HG02970 (cell line): ENCODE measurements around the gene GOPC.

Experiments
- ATAC-seq: cut with Tn5 transposase; IDR thresholded peaks from one replicate; pipeline ENCODE4 v1.9.1; 2021; ENCODE audit warnings: mild to moderate bottlenecking, moderate library complexity, moderate number of reproducible peaks; ENCODE audit not compliant: unreplicated experiment, low FRiP score

Gene GOPC

DNA sequence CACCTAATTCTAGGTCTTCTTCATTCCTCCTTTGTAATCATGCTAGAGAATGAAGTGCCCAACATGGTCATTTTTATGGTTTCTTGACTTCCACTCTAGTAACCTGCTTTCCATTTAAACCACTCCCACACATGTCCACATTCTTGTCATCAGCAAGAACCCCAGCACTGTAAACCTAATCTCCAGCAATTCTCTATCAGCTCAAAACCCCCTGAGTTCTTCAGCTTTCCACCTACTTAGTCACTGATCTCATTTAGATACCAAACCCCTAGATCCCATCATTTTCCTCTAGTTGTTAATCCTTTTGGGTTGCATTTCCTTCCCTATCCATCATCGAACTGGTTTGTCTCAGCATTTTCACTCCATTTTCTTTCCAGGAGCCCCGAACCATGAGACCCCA lies 49.7 kb downstream of the GOPC start:
- no peak for ATAC-seq

DNA sequence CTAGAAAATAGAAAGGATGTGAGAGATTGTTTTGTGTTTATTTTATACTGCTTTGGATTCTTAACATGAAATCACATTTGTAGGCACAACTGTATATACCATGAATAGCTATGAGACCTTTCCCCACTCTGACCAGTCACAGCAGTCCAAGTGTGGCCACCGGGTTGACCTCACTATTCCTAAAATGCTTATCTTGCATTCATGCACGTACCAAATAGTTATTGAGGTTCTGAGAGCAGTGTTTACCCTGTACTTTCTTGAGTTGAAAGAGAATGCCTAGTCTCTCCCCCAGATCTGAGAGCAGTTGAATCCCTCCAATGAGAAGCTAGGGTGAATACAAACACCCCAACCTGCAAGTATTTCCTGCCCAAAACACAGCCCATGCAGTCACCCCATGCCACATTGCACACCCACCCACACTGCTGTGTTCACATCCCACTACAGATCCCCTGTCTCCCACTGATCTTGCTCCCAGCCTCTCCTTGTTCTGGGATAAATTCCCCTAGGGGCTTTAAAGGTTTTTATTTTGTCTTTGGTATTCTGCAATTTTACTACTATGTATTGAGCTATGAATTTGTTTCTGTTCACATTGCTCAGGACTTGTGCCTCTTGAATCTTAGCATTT lies 51.6 kb downstream of the GOPC start:
- no peak for ATAC-seq

DNA sequence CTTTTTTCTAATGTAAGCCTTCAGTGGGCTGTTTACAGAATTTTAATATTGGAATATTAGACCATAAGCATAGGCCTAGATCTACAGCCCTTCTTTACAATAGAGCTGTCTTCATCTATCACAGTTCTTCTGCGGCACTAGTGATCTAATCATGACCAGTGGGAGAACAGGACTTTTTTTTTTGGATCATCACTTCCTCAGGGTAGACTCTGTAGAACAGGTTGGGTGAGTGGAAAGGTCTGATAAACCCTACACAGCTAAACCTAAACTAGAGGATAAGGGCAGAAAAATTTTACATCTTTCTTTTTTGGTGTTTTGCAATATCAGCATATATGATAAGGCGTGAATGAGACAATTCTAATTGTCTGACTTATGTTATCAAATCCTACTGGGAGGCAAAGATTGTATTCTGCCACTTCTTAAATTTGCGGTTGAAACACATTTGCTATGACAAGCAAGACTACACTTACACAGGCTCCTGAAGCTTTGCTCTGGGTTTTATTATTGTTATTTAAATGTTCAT lies 52.2 kb downstream of the GOPC start:
- no peak for ATAC-seq

DNA sequence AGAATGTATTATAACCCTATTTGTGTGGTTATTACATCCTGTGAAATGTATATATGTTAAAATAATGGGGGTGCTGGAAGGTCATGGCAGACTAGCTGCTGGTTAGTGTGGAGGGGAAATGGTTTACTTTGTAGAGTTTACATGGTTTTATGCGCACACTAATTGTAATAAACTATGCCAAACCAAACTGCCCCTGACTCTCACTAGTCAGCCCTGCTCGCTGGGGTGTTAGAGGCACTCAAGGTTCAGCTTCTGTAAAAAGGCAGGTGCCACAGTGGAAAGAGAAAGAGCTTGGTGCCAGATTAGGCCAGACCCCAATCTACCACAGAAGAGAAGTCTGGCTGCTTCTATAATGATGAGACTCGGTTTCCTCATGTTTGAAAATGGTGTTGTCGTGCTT lies 52.7 kb downstream of the GOPC start:
- ATAC-seq = no peak

DNA sequence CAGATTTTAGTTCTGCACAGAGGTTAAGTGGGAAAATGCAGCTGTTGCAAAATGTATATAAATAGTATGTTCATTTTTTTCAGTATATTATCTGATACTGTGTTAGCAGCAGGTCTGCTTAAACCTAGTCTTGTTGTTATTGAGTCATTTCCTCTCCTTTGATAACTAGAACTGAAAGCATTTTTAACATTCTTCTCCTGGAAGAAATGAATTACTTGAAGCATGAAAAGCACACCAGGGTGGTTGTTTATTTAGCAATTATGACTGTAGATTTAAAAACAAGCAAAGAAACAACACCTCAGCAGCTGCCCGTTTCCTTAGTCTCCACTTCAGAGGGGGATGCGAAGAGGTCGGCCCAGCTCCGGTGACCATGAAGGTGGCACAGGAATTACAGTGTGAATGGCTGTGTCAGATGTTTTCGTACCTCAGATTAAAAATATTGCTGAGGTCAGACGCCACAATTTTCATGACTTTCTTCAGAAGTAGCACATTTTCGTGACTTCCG lies 53.5 kb downstream of the GOPC start:
- no peak for ATAC-seq

DNA sequence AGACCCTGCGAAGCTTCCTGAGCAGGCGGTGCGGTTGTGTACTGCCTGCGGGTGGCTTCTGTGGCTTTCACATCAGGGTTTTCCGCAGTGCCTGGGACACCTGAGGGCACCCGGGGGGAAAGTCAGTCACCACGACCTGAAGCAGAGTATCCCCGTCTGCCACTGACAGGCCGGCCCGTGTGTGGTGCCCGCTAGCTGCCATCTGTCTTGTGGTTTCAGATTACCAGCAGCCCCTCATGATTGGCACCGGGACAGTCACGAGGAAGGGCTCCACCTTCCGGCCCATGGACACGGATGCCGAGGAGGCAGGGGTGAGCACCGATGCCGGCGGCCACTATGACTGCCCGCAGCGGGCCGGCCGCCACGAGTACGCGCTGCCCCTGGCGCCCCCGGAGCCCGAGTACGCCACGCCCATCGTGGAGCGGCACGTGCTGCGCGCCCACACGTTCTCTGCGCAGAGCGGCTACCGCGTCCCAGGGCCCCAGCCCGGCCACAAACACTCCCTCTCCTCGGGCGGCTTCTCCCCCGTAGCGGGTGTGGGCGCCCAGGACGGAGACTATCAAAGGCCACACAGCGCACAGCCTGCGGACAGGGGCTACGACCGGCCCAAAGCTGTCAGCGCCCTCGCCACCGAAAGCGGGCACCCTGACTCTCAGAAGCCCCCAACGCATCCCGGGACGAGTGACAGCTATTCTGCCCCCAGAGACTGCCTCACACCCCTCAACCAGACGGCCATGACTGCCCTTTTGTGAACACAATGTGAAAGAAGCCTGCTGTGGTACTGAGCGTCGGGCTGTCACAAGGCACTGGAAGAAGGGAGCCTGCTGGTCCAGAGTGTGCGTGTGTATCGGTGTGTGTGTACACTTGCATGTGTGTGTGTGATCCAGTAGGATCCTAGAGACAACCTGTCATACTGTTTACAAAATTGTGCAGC lies 54.4 kb downstream of the GOPC start:
- peak; percentile 56 for ATAC-seq

DNA sequence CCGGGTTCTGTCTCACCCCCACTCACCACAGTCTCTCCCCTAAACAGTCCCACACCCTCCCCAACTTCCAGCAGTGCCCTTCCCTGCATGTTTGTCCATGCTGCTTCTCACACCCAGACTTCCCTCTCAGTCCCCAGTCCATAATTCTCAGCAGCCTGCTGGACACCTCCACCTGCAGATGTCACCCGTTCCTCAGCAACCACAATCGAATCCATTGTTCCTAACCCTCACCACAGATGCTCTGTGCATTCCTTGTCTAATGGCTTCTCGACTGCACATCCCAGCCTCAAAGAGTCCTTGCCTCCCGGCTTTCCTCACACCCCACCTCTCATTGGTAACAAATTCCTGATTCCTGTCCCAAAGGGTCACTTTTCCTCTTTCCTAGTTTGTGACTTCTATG lies 55.6 kb downstream of the GOPC start:
- no peak for ATAC-seq

DNA sequence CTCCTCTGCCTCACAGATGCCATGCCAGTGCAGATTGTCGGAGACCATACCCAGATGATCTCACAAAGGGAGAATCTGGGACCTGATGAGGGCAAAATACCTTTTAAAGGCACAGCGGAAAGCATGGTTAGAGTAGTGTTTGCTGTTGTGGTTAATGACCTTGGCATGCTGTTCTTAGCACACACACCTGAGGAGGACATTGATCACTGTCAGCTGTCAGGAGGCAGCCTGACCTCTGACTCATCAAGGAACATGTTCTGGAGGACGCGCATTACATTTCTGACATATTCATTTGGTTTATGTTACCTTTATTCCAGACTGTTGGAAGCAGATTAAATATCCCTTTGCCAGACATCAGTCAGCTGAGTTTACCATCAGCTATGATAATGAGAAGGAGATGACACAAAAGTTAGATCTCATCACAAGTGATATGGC lies 57.1 kb downstream of the GOPC start:
- ATAC-seq = no peak

DNA sequence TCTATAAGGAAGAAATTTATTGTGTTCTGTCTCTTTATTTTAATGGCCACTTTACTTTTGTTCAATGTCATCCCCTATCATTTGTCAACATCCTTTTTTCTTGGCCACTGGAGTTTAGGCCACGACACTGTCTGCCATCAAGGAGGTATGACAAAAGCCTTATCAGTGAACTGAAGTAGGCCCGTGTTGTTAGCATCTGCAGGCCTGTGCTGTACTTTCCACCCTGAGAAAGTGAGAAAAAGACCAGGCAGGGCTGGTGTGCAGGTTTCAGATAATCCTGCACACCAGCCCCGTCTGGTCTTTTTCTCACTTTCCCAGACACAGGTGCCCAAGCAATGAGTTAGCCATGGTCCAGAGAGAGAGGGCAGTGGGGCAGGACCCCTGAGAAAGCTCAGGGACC lies 57.6 kb downstream of the GOPC start:
- no peak for ATAC-seq

DNA sequence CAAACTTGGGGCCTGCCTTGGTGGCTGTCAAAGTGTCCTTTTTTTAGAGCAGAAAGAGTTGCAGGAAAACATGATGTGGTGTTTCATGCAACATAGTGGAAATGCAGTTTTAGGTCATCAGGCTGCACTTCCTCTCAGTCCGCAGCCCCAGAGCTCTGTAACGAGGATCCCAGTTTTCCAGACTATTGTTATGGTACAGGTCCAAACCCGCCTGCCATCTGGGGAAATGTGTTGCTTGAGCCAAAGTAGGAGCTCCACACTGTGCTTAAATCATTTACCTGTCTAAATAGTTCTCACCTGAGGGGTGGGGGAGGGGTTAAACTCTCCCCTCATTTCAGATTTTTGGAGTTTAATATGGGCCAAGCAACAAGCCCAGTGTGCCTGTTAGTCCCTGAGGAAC lies 59.8 kb downstream of the GOPC start:
- ATAC-seq = no peak

DNA sequence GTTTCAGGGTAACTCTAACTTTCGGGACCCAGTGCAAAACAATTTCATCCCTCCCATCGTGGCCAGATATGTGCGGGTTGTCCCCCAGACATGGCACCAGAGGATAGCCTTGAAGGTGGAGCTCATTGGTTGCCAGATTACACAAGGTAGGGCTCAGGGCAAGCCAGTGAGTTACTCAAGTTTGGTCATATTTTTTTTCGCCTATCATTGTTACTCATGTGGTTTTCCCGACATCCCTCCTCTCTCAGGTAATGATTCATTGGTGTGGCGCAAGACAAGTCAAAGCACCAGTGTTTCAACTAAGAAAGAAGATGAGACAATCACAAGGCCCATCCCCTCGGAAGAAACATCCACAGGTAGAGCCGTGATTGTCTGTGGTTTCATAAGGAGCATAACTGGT lies 61.6 kb downstream of the GOPC start:
- no peak for ATAC-seq

DNA sequence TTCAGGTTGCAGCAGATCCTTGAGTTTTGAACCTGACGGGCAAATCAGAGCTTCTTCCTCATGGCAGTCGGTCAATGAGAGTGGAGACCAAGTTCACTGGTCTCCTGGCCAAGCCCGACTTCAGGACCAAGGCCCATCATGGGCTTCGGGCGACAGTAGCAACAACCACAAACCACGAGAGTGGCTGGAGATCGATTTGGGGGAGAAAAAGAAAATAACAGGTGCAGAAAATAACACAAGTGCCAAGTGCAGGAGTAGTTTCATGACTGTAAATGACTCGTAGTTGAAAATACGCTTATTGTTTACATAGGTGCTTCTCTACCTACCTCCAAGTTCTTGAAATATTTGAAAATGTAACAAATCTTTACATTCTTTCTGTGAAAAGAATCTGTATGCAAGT lies 63.7 kb downstream of the GOPC start:
- no peak for ATAC-seq

DNA sequence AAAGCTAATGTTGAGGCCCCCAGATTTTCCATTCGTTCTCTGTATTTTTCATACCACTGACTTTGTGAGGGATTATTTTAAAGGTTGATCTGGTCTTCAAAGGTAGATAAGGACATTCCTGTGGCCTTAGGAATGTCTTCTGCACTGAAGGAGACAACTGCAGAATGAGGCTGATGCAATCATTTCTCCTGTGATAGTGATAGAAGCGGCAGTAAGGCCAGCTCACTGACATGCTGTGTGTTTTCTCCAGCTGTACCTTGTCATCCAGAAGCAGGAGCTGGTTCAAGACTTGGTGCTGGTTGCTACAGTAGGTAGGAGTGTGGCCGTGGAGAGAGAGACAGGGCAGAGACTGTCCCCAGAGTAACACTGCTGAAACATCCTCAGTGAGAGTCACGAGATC lies 66.0 kb downstream of the GOPC start:
- no peak for ATAC-seq

DNA sequence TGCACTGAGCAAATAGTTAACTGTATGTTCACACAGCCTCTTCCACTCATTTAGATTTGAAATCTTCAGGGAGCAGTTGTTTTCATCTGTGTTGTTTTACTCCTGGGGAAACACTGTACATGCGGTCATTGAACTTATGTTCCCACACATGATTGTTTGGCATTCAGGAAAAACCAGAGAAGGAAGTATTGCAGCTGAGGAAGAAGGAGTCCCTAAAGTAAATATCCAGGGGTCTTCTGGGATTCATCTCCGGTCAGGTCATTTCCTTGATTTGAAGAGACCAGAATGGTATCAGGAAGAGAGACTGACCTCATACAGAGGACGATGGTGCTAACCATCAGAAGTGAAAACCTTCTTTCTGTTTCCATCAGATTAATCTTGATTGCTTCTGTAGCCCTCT lies 67.3 kb downstream of the GOPC start:
- ATAC-seq = no peak

DNA sequence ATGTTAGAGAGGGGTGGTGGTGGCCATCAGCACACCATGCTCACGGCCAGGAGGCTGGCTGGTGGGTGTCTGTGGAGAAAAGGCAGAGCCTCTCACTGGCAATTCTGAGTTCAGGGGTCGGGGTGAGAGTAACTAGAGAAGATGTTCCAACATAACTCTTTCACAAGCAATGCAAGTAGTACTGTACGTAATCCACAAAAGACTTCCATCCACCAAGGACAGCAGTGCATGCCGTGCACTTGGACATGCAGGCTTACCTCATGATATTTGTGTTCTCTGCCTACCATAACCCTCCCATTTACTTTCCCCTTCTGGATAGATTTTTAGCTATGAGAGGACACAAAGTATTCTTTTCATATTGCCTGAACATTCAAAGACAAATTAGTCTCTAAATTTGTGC lies 68.5 kb downstream of the GOPC start:
- ATAC-seq = no peak

DNA sequence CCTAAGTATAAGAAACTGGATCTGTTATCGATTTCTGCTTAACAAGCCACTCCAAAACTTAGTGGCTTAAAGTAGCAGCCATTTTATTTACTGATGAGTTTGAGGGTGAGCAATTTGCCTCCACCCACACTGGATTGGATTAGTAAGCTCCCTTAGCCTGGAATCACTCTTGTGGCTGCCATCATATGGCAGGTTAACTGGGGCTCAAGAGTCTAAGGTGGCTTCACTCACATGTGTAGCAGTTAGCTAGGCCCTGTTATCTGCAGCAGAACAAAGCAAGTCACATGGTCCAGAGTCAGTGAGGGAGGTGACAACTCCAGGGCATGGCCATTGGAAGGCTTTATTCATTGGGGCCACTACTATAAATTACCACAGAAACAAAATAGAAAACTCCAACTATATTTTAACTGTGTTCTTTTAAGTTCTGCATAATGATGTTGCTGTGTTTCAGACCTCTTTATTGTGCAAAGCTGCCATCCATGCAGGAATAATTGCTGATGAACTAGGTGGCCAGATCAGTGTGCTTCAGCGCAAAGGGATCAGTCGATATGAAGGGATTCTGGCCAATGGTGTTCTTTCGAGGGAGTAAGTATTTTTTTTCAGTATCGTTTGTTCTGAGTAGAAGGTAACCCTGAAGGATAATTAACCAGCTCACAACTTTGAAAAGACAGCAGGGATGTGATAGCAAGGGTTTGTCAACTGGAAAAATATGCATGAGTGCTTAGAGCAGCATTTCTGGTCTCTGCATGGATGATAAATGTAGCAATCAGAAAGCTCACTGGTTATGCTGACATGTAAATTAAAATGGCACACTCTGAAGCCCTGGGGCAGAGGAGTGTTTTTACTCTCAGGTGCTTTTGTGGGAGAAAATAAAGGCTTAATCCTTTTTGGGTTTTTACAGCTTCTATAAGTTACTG lies 70.2 kb downstream of the GOPC start:
- no peak for ATAC-seq

DNA sequence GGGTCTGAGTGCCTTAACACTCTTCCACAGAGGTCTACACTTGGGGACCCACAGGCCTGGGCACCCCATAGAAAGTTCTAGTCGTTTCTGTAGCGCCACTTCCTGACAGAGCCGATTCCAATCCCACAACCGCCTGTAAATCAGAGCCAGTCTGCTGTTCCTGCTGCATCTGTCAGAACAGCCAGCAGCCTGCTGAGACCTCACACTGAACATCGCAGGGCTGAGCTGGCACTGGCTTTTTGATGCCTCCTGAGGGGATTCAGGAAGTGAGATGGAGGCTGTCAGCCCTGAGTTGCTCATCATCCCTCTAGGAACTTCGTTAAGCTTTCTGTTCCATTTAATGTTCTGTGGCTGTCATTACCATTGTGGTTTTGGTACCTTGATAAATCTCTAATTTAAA lies 71.0 kb downstream of the GOPC start:
- ATAC-seq = no peak

DNA sequence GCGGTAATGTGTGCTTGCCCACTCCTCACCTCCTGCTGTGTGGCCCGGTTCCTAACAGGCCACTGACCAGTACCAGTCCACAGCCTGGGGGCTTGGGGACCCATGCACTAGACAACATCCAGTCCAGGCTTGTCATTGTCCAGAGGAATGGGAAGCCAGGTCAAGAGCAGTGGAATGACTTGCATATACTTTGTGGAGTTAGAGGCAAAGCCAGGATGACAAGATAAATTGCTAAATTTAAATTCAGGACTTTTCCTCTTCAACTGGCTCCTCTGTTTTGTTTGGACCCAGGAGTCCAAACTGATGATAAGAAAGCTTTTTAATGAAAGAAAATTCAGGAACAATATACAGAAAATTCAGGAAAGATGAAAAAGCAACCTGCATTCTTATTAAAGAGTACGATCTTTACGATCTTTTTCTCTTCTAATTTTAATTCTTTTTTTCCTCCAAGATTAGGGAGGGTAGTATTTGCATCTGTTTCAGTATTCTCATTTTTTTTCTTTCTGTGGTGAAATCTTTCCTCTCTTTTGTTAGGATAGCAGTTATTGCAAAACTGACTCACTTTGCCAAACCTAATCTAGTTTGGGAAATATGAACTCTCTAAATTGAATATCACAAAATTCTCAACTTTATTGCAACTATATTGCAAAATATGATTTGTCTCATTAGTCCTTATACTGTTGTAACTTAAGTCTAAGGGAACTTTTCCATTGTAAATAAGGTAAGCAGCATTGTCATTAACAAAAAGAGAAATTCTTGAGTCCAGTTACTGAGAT lies 71.7 kb downstream of the GOPC start:
- ATAC-seq = no peak

DNA sequence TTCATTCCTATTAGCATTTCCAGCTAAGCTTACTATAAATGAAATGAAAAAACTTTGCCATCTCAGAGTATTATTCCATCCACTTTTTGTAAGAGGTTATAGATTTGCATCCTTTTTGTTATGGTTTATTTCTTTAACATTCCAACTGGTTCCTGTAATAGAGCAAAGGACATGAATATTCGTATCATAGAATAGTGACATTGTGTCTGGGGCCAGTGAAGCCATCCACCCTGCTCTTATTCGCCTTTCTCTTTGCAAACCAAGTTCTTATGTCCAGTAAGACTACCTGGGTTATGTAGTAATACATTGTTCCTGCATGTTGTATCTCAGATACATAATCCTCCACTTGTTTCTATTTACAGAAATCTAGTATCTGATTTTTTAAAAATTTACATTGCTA lies 76.7 kb downstream of the GOPC start:
- ATAC-seq = no peak
